Smooth muscle cell (in vitro differentiated cells): ENCODE results near the gene SHANK2. TPM values are rescaled to one million over a fixed set of nuclear protein-coding genes. Genes with fewer than 3 reads are reported as not detected.

Experiments used
- DNase-seq: peaks from one replicate; lab custom pipeline; 2025; ENCODE audit not compliant: unreplicated experiment; lab: John Stamatoyannopoulos, UW
- H2AFZ ChIP-seq: fragments of 200-600 bp; sonication (generic); 2 replicates; pipeline ENCODE4 v1.6.0; 2016; ENCODE audit warnings: antibody characterized with exemption, low read depth, mild to moderate bottlenecking
- H3F3A ChIP-seq: fragments of 200-600 bp; sonication (generic); 2 replicates; pipeline ENCODE4 v1.6.0; 2017; ENCODE audit warnings: antibody characterized with exemption, low read depth
- H3K27ac ChIP-seq: fragments of 200-600 bp; sonication (generic); 2 replicates; pipeline ENCODE4 v1.5.1; 2016; ENCODE audit warnings: low read depth, mild to moderate bottlenecking
- H3K27me3 ChIP-seq: fragments of 200-600 bp; sonication (generic); 2 replicates; pipeline ENCODE4 v1.6.1; 2016; ENCODE audit warnings: low read depth, mild to moderate bottlenecking
- H3K36me3 ChIP-seq: fragments of 200-600 bp; sonication (generic); 2 replicates; pipeline ENCODE4 v1.5.1; 2016; ENCODE audit warnings: low read depth
- H3K4me1 ChIP-seq: fragments of 200-600 bp; sonication (generic); 2 replicates; pipeline ENCODE4 v1.5.1; 2016; ENCODE audit warnings: low read depth
- H3K4me2 ChIP-seq: fragments of 200-600 bp; sonication (generic); 2 replicates; pipeline ENCODE4 v1.6.0; 2016; ENCODE audit warnings: mild to moderate bottlenecking
- H3K4me3 ChIP-seq: fragments of 200-600 bp; sonication (generic); 2 replicates; pipeline ENCODE4 v1.5.1; 2016; ENCODE audit warnings: mild to moderate bottlenecking
- H3K79me2 ChIP-seq: fragments of 200-600 bp; sonication (generic); 2 replicates; pipeline ENCODE4 v1.6.0; 2016; ENCODE audit warnings: low read depth, mild to moderate bottlenecking
- H3K9ac ChIP-seq: fragments of 200-600 bp; sonication (generic); 2 replicates; pipeline ENCODE4 v1.6.0; 2016; ENCODE audit warnings: low read depth
- H3K9me3 ChIP-seq: fragments of 200-600 bp; sonication (generic); replicated peaks from 2 replicates; pipeline ENCODE4 v1.5.1; 2016; ENCODE audit warnings: low read depth
- H4K20me1 ChIP-seq: fragments of 200-600 bp; sonication (generic); 2 replicates; pipeline ENCODE4 v1.6.0; 2016; ENCODE audit warnings: low read depth
- WGBS: methylation state at CpG from one replicate; pipeline ENCODE4 v1.1.7; 2016; ENCODE audit warnings: low lambda C conversion rate; 5-methylcytosine and 5-hydroxymethylcytosine counted together
- polyA plus RNA-seq: library from polyadenylated mRNA; unstranded; fragments of >200 nt; fragmentation: Nextera tagmentation; extraction: Ambion mirVana; gene quantifications from 2 replicates; pipeline ENCODE4 v1.2.1, GENCODE V29; 2016
- total RNA-seq: library from RNA; depleted of rRNA; stranded (reverse); fragments of >200 nt; gene quantifications from 2 replicates; pipeline ENCODE4 v1.2.3, GENCODE V29; 2014
- TF ChIP-seq, protein P1 (sequence below): fragments of 200-600 bp; sonication (generic); IDR thresholded peaks from 2 replicates; pipeline ENCODE4 v1.5.1; 2017; ENCODE audit warnings: borderline replicate concordance, mild to moderate bottlenecking, antibody characterized with exemption; ENCODE audit not compliant: insufficient read depth, poor library complexity, severe bottlenecking

The SHANK2 gene
- total and polyA plus RNA-seq, 2 experiments from 2014 or later, result 1.5 to 9.9 TPM

- DNase-seq, result no peak
- H2AFZ ChIP-seq, result no peak overlapping the region
- H3F3A ChIP-seq, result no peaks in the 10 kb centered on the region
- H4K20me1 ChIP-seq, result no peaks in the 10 kb centered on the region
- H3K9me3 ChIP-seq, result no peaks in the 10 kb centered on the region
- no peaks in the 10 kb centered on the region for H3K4me1 ChIP-seq
- H3K27me3 ChIP-seq, result no peaks in the 10 kb centered on the region
- no peaks in the 10 kb centered on the region for H3K79me2 ChIP-seq
- no peak overlapping the region for H3K9ac ChIP-seq
- H3K36me3 ChIP-seq, result no peaks in the 10 kb centered on the region
- no peak overlapping the region for H3K27ac ChIP-seq
- WGBS, result 96% methylated on average over 11 of the region's 11 CpGs
- H3K4me2 ChIP-seq, result no peak overlapping the region
- TF ChIP-seq, protein P1, sequence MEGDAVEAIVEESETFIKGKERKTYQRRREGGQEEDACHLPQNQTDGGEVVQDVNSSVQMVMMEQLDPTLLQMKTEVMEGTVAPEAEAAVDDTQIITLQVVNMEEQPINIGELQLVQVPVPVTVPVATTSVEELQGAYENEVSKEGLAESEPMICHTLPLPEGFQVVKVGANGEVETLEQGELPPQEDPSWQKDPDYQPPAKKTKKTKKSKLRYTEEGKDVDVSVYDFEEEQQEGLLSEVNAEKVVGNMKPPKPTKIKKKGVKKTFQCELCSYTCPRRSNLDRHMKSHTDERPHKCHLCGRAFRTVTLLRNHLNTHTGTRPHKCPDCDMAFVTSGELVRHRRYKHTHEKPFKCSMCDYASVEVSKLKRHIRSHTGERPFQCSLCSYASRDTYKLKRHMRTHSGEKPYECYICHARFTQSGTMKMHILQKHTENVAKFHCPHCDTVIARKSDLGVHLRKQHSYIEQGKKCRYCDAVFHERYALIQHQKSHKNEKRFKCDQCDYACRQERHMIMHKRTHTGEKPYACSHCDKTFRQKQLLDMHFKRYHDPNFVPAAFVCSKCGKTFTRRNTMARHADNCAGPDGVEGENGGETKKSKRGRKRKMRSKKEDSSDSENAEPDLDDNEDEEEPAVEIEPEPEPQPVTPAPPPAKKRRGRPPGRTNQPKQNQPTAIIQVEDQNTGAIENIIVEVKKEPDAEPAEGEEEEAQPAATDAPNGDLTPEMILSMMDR, result no peak
- H3K4me3 ChIP-seq, result no peak overlapping the region
Observed at GRCh38 chr11:71223081-71223405, 29.3 kb downstream of the SHANK2 start.

- Histone ChIP-seq H2AFZ (no peak overlapping the region), H3K9me3 (no peaks in the 10 kb centered on the region), H3K79me2 (no peaks in the 10 kb centered on the region), H3K36me3 (no peaks in the 10 kb centered on the region), H3K27ac (no peak overlapping the region), H3F3A (no peaks in the 10 kb centered on the region), H4K20me1 (no peaks in the 10 kb centered on the region), H3K4me1 (no peaks in the 10 kb centered on the region), H3K9ac (no peak overlapping the region), H3K27me3 (no peaks in the 10 kb centered on the region), H3K4me3 (no peak overlapping the region), H3K4me2 (no peak overlapping the region)
- WGBS, result 90% methylated on average over 22 of the region's 22 CpGs
- TF ChIP-seq, protein P1, result no peak
- no peak for DNase-seq
Observed at GRCh38 chr11:71222318-71223080, 29.9 kb downstream of the SHANK2 start.

DNA sequence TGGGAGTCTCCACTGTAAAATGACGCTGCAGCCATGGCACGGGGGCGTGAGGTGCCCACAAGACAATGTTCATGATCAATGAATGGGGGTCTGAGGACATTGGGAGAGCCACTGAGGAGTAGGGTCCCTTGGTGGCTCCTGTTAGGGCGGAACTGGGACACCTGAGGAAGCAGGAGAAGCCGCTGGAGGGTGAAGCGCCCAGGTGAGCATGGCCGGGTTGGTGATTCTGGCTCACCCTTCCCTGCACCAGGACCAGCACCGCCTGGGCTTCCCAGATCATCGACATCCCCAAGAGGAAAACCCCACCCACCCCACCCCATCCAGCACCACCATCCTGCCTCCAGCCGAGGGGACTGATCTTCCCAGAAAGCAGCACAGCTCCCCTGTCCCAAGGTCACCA lies 30.6 kb downstream of the SHANK2 start:
- H3K27ac ChIP-seq, result no peak overlapping the region
- H3K79me2 ChIP-seq, result no peaks in the 10 kb centered on the region
- 95% methylated on average over 5 of the region's 10 CpGs for WGBS
- no peaks in the 10 kb centered on the region for H3K4me1 ChIP-seq
- no peaks in the 10 kb centered on the region for H3K27me3 ChIP-seq
- H3K9me3 ChIP-seq, result no peaks in the 10 kb centered on the region
- TF ChIP-seq, protein P1, result no peak
- no peaks in the 10 kb centered on the region for H4K20me1 ChIP-seq
- H3K36me3 ChIP-seq, result no peaks in the 10 kb centered on the region
- no peaks in the 10 kb centered on the region for H3F3A ChIP-seq
- DNase-seq, result no peak
- H3K4me2 ChIP-seq, result no peak overlapping the region
- no peak overlapping the region for H2AFZ ChIP-seq
- no peak overlapping the region for H3K4me3 ChIP-seq
- no peak overlapping the region for H3K9ac ChIP-seq

- no peak overlapping the region for H3K4me3 ChIP-seq
- TF ChIP-seq, protein P1, result no peak
- H3K4me2 ChIP-seq, result no peak overlapping the region
- no peaks in the 10 kb centered on the region for H3K27me3 ChIP-seq
- no peaks in the 10 kb centered on the region for H3K4me1 ChIP-seq
- no peaks in the 10 kb centered on the region for H3K9me3 ChIP-seq
- H2AFZ ChIP-seq, result no peak overlapping the region
- no peak overlapping the region for H3K9ac ChIP-seq
- no peaks in the 10 kb centered on the region for H3K36me3 ChIP-seq
- DNase-seq, result no peak
- 97% methylated on average over 4 of the region's 4 CpGs for WGBS
- no peaks in the 10 kb centered on the region for H3K79me2 ChIP-seq
- H3F3A ChIP-seq, result no peaks in the 10 kb centered on the region
- no peak overlapping the region for H3K27ac ChIP-seq
- H4K20me1 ChIP-seq, result no peaks in the 10 kb centered on the region
Observed at GRCh38 chr11:71221201-71221600, 31.2 kb downstream of the SHANK2 start.
